ENCODE results near the gene ZXDC. TPM values are rescaled to one million over a fixed set of nuclear protein-coding genes. Genes with fewer than 3 reads are reported as not detected.

ZXDC gene
- total RNA-seq, 4 donors from 2014 or later = 16.0 to 34.5 (median 27.3) TPM

GRCh38 chr3:126485956-126486355 is 10.3 kb upstream of the ZXDC start:
- no peak overlapping the region for H3K27ac ChIP-seq
- no peak for DNase-seq
- WGBS, 2 donors = 90 to 96% methylated on average over 5 to 9 of the region's 9 CpGs
- peaks cover 0 to 10% (median 0%) of the 10 kb centered on the region in 4 donors for H3K27me3 ChIP-seq
- intact Hi-C loops (cut with DNase I) = no loop called here
- peaks cover 6 to 18% (median 8%) of the 10 kb centered on the region in 3 donors for H3K4me1 ChIP-seq
- no peaks in the 10 kb centered on the region for H3K9me3 ChIP-seq
- H3K36me3 ChIP-seq = no peaks in the 10 kb centered on the region
- no peak for TF ChIP-seq POLR2A (IDR thresholded peaks at IDR 0.05)
- TF ChIP-seq, protein P1, sequence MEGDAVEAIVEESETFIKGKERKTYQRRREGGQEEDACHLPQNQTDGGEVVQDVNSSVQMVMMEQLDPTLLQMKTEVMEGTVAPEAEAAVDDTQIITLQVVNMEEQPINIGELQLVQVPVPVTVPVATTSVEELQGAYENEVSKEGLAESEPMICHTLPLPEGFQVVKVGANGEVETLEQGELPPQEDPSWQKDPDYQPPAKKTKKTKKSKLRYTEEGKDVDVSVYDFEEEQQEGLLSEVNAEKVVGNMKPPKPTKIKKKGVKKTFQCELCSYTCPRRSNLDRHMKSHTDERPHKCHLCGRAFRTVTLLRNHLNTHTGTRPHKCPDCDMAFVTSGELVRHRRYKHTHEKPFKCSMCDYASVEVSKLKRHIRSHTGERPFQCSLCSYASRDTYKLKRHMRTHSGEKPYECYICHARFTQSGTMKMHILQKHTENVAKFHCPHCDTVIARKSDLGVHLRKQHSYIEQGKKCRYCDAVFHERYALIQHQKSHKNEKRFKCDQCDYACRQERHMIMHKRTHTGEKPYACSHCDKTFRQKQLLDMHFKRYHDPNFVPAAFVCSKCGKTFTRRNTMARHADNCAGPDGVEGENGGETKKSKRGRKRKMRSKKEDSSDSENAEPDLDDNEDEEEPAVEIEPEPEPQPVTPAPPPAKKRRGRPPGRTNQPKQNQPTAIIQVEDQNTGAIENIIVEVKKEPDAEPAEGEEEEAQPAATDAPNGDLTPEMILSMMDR (IDR thresholded peaks at IDR 0.05) = no peak
- no peak overlapping the region for H3K4me3 ChIP-seq

GRCh38 chr3:126485176-126485897 is 9.6 kb upstream of the ZXDC start:
- H3K9me3 ChIP-seq = no peaks in the 10 kb centered on the region
- peaks cover 0 to 10% (median 0%) of the 10 kb centered on the region in 4 donors for H3K27me3 ChIP-seq
- no peak for DNase-seq
- no peak overlapping the region for H3K27ac ChIP-seq
- peaks cover 6 to 18% (median 8%) of the 10 kb centered on the region in 3 donors for H3K4me1 ChIP-seq
- WGBS, 2 donors = 77 to 93% methylated on average over 5 to 8 of the region's 8 CpGs
- no peak overlapping the region for H3K4me3 ChIP-seq
- H3K36me3 ChIP-seq = no peaks in the 10 kb centered on the region
- intact Hi-C loops (cut with DNase I) = no loop called here
- TF ChIP-seq, protein P1 (IDR thresholded peaks at IDR 0.05) = no peak
- TF ChIP-seq POLR2A (IDR thresholded peaks at IDR 0.05) = no peak

DNA sequence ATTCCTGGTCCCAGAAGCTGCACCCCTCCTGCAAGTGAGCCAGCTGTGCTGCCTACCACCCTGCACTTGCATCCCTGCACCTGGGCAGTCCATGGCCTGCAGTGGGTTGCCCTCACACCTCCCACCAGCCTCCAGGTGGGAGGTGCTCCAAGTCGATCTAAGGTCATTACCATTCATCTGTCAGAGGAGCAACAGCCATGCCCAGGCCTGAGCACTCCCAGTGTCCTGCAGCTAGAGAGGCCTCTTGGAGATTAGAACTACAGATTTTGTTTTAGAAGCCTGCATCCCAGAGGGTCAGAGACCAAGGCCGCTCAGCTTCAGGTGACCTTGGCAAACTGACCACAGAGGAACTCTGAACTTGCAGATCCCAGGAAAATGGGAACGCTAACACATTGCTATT is 9.0 kb upstream of the ZXDC start:
- WGBS, 2 donors = 71 to 75% methylated on average over 1 to 3 of the region's 3 CpGs
- intact Hi-C loops (cut with DNase I) = no loop called here

GRCh38 chr3:126484148-126484547 is 8.5 kb upstream of the ZXDC start:
- H3K27me3 ChIP-seq = peaks cover 0 to 10% (median 0%) of the 10 kb centered on the region in 4 donors
- 66 to 76% methylated on average over 3 of the region's 3 CpGs for WGBS, 2 donors
- H3K9me3 ChIP-seq = no peaks in the 10 kb centered on the region
- TF ChIP-seq, protein P1 (IDR thresholded peaks at IDR 0.05) = no peak
- TF ChIP-seq POLR2A (IDR thresholded peaks at IDR 0.05) = no peak
- intact Hi-C loops (cut with DNase I) = no loop called here
- H3K4me3 ChIP-seq = no peak overlapping the region
- peaks cover 6 to 18% (median 8%) of the 10 kb centered on the region in 3 donors for H3K4me1 ChIP-seq
- H3K36me3 ChIP-seq = no peaks in the 10 kb centered on the region
- DNase-seq = no peak
- no peak overlapping the region for H3K27ac ChIP-seq

More for the DNA sequence above, 9.0 kb upstream of the ZXDC start:
- peaks cover 0 to 10% (median 0%) of the 10 kb centered on the region in 4 donors for H3K27me3 ChIP-seq
- H3K4me1 ChIP-seq = peaks cover 6 to 18% (median 8%) of the 10 kb centered on the region in 3 donors
- no peaks in the 10 kb centered on the region for H3K9me3 ChIP-seq
- H3K4me3 ChIP-seq = no peak overlapping the region
- H3K27ac ChIP-seq = no peak overlapping the region
- TF ChIP-seq POLR2A (IDR thresholded peaks at IDR 0.05) = no peak
- TF ChIP-seq, protein P1 (IDR thresholded peaks at IDR 0.05) = no peak
- no peaks in the 10 kb centered on the region for H3K36me3 ChIP-seq
- DNase-seq = no peak

DNA sequence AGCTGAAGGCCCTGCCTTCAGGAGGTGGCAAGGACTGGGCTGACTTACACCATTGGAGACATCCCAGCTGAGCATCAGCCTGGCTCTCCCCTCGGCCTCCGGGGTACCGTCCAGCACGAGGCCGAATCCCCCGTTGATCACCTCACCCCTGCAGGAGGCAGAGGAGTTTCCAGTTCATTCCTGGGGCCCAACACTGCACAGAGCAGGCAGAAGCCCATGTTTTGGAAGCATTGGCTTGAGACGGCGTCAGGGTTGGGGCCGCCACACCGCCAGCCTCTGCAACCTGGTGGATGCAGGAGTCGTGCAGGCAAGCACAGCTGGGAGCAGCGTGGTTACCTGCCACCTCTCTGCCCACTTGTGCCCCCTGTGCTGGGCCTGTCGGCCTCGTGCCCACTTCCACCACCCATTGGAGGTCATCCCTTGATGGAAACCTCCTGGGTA is 7.7 kb upstream of the ZXDC start:
- Histone ChIP-seq H3K27ac (no peak overlapping the region), H3K36me3 (no peaks in the 10 kb centered on the region), H3K9me3 (no peaks in the 10 kb centered on the region), H3K4me1 (peaks cover 6 to 18% (median 8%) of the 10 kb centered on the region in 3 donors), H3K4me3 (no peak overlapping the region), H3K27me3 (peaks cover 0 to 10% (median 0%) of the 10 kb centered on the region in 4 donors)
- DNase-seq = no peak
- 70 to 72% methylated on average over 3 to 4 of the region's 14 CpGs for WGBS, 2 donors
- intact Hi-C loops (cut with DNase I) = no loop called here
- no peak for TF ChIP-seq POLR2A (IDR thresholded peaks at IDR 0.05)
- TF ChIP-seq, protein P1 (IDR thresholded peaks at IDR 0.05) = no peak

All from esophagus squamous epithelium (tissue), 5 donors.